Stomach (tissue), 4 donors: ENCODE results near the gene IGFALS.

ENCODE experiments used
- CTCF ChIP-seq, 7 experiments: fragments of 450-650 bp in 4 of 7; fragments of 200-600 bp in 3 of 7; sonication (generic) in 3 of 7; IDR thresholded peaks; one replicate each; pipeline ENCODE4 v1.5.1; 2016 to 2019; ENCODE audit warnings: antibody characterized with exemption in 7 of 7, control low read depth in 2 of 7, mild to moderate bottlenecking in 1 of 7
- EP300 ChIP-seq: sonication (generic); formaldehyde crosslinking; IDR thresholded peaks from one replicate; pipeline ENCODE4 v1.6.1; 2017; ENCODE audit warnings: antibody characterized with exemption
- POLR2A ChIP-seq, 4 donors: fragments of 450-650 bp; IDR thresholded peaks; one replicate each; pipeline ENCODE4 v1.6.1; 2016; ENCODE audit warnings: antibody characterized with exemption in 4 of 4, control low read depth in 2 of 4, mild to moderate bottlenecking in 1 of 4, moderate library complexity in 1 of 4
- POLR2AphosphoS5 ChIP-seq, 3 donors: sonication (generic); formaldehyde crosslinking; IDR thresholded peaks; one replicate each; pipeline ENCODE4 v1.6.1; 2016; ENCODE audit warnings: antibody characterized with exemption in 3 of 3

DNA sequence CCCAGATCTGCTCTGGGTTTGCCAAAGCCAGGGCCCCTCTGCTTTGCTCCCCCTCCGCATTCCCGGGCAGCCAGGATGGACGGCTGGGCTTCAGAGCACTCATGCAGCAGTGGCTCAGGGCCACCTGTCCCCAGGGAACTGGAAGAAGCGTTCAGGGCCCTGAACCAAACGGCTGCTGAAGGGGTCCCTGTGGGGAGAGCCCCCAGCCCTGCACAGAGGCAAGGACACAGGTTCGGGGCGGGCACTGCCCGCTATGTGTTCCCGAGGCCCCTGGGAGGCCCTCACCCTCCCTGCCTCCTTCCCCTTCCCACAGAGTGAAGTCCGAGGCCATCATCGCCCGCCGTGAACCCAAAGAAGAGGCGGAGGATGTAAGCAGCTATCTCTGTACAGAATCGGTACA, 32.6 kb downstream of the IGFALS start:
- TF ChIP-seq CTCF (IDR thresholded peaks at IDR 0.05) (no peak), EP300 (no peak), POLR2A (IDR thresholded peaks at IDR 0.05) (no peak), POLR2AphosphoS5 (IDR thresholded peaks at IDR 0.05) (no peak)
